ENCODE results near the gene MITF.

DNA sequence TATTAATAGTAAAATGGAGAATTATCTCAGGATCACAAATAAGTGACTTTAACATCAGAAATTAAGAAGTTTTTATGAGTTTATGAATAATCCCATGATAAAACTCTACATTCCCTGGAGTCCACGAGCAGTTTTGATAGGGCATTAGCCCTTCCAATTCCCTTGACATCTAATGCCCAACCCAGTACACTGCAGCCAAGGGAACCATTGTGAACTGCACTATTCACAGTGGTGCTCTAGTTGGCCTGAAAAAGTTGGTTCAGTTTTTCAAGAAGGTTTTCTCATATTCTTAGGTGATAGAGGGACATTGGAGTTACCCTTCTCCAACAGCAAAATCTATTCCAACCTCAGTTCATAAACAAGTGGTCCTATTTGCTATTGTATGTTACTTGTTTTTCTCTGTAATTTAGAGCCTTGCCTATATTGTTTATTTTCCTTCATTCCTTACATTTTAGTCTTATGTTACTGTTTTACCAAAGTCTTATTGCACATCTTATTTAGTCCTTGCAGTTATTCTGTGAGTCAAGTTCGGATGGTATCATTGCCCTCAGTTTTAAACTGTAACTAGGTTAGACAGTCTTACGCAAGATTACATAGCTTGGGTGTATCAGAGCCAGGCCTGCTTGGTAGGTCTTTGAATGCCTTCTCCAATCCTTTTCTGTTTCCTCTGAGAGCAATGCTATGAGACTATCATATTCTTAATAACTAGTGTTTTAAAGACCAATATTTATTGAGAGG is 202.3 kb downstream of the MITF start:
- TF ChIP-seq, protein P1, sequence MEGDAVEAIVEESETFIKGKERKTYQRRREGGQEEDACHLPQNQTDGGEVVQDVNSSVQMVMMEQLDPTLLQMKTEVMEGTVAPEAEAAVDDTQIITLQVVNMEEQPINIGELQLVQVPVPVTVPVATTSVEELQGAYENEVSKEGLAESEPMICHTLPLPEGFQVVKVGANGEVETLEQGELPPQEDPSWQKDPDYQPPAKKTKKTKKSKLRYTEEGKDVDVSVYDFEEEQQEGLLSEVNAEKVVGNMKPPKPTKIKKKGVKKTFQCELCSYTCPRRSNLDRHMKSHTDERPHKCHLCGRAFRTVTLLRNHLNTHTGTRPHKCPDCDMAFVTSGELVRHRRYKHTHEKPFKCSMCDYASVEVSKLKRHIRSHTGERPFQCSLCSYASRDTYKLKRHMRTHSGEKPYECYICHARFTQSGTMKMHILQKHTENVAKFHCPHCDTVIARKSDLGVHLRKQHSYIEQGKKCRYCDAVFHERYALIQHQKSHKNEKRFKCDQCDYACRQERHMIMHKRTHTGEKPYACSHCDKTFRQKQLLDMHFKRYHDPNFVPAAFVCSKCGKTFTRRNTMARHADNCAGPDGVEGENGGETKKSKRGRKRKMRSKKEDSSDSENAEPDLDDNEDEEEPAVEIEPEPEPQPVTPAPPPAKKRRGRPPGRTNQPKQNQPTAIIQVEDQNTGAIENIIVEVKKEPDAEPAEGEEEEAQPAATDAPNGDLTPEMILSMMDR (IDR thresholded peaks at IDR 0.05; ENCODE audit: low read depth, low read length), result no peak
- no peak for TF ChIP-seq EZH2phosphoT487 (IDR thresholded peaks at IDR 0.05; ENCODE audit: low read depth)
